Right lobe of liver (tissue), 6 donors: Measurements from ENCODE around the gene MATK. TPM values are rescaled to one million over a fixed set of nuclear protein-coding genes. Genes with fewer than 3 reads are reported as not detected.

Experiments used
- ATAC-seq, 4 donors: fragments of 200-7000 bp; cut with Tn5 transposase; one replicate each; pipeline ENCODE4 v1.9.1; 2020; ENCODE audit warnings: mild to moderate bottlenecking in 4 of 4, moderate library complexity in 4 of 4
- DNase-seq, 3 donors: peaks; one replicate each; pipeline ENCODE4 v3.0.0-alpha.2; 2020
- H3K27ac ChIP-seq, 3 donors: fragments of 200-600 bp; one replicate each; pipeline ENCODE4 v1.8.0; 2022
- H3K27me3 ChIP-seq, 2 donors: fragments of 200-600 bp; one replicate each; pipeline ENCODE4 v1.8.0; 2022
- H3K36me3 ChIP-seq, 4 donors: fragments of 200-600 bp; sonication (generic) in 1 of 4; one replicate each; pipeline versions ENCODE4 v1.5.1 to v1.8.0; 2017 to 2022; ENCODE audit warnings: control low read depth in 1 of 4
- H3K4me1 ChIP-seq, 4 donors: fragments of 200-600 bp; sonication (generic) in 1 of 4; one replicate each; pipeline versions ENCODE4 v1.5.1 to v1.8.0; 2017 to 2022; ENCODE audit warnings: control low read depth in 1 of 4
- H3K4me3 ChIP-seq, 3 donors: fragments of 200-600 bp; one replicate each; pipeline ENCODE4 v1.8.0; 2022
- H3K9me3 ChIP-seq, 4 donors: fragments of 200-600 bp; sonication (generic) in 1 of 4; one replicate each; pipeline versions ENCODE4 v1.5.1 to v1.8.0; 2017 to 2022; ENCODE audit warnings: control low read depth in 1 of 4
- POLR2A ChIP-seq: fragments of 450-650 bp; IDR thresholded peaks from one replicate; pipeline ENCODE4 v1.6.1; 2017; ENCODE audit warnings: antibody characterized with exemption, mild to moderate bottlenecking
- WGBS: methylation state at CpG from one replicate; pipeline ENCODE4 v1.1.6; 2018; ENCODE audit warnings: low coverage, low lambda C conversion rate; ENCODE audit not compliant: insufficient coverage; ENCODE audit errors: missing lambda C conversion rate; 5-methylcytosine and 5-hydroxymethylcytosine counted together
- intact Hi-C, 2 donors: fragments of 100-400 bp; cut with DNase I; formaldehyde crosslinking; loops; one replicate each; pipeline versions ENCODE4 v1.11.2 to v1.14.1; 2022
- total RNA-seq, 6 experiments: library from RNA; depleted of rRNA in 2 of 6; stranded (reverse); fragments of >200 nt in 2 of 6; fragmentation: NEBNext Ultra II Directional in 3 of 6; extraction: Animal tissue kit (Norgen Biotek cat#: 25700) in 3 of 6; gene quantifications; one replicate each; pipeline versions ENCODE4 v1.1.0 to v1.2.4, GENCODE V29; 2016 to 2023
- TF ChIP-seq, protein P1 (sequence below), 4 donors: fragments of 200-600 bp in 3 of 4; fragments of 450-650 bp in 1 of 4; IDR thresholded peaks; one replicate each; pipeline versions ENCODE4 v1.5.1 to v1.8.0; 2016 to 2022; ENCODE audit warnings: antibody characterized with exemption in 4 of 4, mild to moderate bottlenecking in 2 of 4
- donor health status: DM: no; HTN: yes; CAD: no.
- donor health status: DM: no; HTN: no; CAD: no.
- donor health status: DM: no; HTN: no; CAD: no.
- donor health status: DM: no; HTN: yes; CAD: no.
- donor health status: DM: no; HTN: yes; CAD: no.

Gene MATK
- total RNA-seq, 6 experiments from 2014 or later = 0.49 to 2.5 (median 0.90) TPM

DNA sequence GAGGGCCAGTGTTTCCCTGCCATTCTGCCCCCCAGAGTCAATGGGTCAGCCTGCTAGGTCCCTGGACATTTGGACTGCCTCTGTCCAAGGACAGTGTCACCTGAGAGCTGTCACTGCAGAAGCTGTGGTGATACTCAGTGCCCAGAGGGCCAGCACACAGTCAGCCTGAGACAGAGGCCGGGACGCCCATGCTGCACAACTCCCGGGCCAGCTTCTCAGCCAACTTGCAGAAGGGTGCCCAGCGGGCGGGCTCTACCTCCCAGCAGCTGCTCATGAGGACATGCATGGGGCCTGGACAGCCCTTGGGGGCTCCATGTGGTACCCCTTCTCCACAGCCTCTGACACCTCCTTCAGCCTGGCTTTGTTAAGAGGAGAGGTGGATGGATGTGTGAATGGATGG lies 10.3 kb downstream of the MATK start:
- no peak overlapping the region for H3K27ac ChIP-seq
- H3K9me3 ChIP-seq = no peaks in the 10 kb centered on the region
- DNase-seq = no peak
- 94% methylated on average over 5 of the region's 5 CpGs for WGBS
- no peaks in the 10 kb centered on the region for H3K27me3 ChIP-seq
- intact Hi-C loops = no loop called here
- TF ChIP-seq, protein P1, sequence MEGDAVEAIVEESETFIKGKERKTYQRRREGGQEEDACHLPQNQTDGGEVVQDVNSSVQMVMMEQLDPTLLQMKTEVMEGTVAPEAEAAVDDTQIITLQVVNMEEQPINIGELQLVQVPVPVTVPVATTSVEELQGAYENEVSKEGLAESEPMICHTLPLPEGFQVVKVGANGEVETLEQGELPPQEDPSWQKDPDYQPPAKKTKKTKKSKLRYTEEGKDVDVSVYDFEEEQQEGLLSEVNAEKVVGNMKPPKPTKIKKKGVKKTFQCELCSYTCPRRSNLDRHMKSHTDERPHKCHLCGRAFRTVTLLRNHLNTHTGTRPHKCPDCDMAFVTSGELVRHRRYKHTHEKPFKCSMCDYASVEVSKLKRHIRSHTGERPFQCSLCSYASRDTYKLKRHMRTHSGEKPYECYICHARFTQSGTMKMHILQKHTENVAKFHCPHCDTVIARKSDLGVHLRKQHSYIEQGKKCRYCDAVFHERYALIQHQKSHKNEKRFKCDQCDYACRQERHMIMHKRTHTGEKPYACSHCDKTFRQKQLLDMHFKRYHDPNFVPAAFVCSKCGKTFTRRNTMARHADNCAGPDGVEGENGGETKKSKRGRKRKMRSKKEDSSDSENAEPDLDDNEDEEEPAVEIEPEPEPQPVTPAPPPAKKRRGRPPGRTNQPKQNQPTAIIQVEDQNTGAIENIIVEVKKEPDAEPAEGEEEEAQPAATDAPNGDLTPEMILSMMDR (IDR thresholded peaks at IDR 0.05) = no peak
- no peak for TF ChIP-seq POLR2A
- H3K36me3 ChIP-seq = no peaks in the 10 kb centered on the region
- ATAC-seq = no peak
- H3K4me1 ChIP-seq = no peaks in the 10 kb centered on the region
- no peak overlapping the region for H3K4me3 ChIP-seq

DNA sequence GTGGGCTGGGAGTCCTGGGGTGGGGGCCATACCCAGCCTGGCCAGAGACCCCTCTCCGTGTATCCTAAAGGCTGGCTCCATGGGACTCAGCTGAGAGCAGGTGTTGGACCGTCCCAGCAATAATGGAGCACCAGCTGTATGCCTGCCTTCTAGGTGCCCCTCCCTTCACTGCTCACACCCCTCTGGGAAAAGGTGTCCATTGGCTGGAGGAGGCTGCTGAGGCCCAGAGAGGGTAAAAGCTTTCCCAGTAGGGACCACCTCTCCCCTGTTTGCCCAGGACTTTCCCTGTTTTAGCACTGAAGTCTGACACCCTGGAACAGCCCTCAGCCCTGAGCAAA lies 10.8 kb downstream of the MATK start:
- no CpG with 5 or more reads among the region's 2 CpGs for WGBS
- intact Hi-C loops = no loop called here
- Histone ChIP-seq H3K4me3 (no peak overlapping the region), H3K9me3 (no peaks in the 10 kb centered on the region), H3K27ac (no peak overlapping the region), H3K27me3 (no peaks in the 10 kb centered on the region), H3K4me1 (no peaks in the 10 kb centered on the region), H3K36me3 (no peaks in the 10 kb centered on the region)
- ATAC-seq = no peak
- DNase-seq = no peak
- TF ChIP-seq, protein P1 (IDR thresholded peaks at IDR 0.05) = no peak

DNA sequence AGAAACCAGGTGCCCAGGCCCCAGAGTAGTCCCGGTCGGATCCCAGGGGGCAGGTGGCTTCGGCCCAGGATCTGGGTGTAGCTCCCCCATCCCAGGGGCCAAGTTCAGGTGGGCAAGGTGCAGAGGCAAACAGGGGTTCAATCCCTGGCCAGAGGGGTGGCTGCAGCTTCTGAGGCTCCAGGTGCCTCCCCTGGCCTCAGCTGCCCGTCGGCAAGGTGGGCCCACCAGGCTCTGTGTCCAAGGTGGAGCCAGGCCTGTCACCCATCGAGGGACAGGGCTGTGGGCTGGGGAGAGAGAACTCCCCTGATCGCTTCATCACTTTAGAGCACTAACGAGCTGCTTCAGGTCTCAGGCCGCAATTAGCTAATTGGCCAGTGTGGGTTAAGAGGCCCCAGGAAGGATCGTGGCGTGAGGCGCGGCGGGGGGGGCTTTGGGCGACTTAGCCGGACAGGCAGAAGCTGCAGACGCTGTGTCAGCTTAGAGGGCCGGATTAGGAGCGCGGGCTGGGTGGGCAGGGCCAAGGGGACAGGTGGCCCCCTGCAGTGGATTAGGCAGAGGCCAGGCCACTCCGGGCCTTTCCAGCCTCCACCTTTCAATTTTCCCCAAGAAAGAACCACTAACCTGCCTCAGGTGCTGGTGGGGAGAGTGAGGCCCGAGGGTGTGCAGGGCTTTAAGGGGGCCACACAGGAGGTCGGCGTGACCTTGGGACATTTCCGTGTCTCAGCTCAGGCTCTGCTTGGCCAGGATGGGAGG lies 11.4 kb downstream of the MATK start:
- no peaks in the 10 kb centered on the region for H3K36me3 ChIP-seq
- 30% methylated on average over 2 of the region's 25 CpGs for WGBS
- H3K27ac ChIP-seq = no peak overlapping the region
- H3K27me3 ChIP-seq = no peaks in the 10 kb centered on the region
- no peak for DNase-seq
- no peak overlapping the region for H3K4me3 ChIP-seq
- intact Hi-C loops = no loop called here
- no peak for TF ChIP-seq POLR2A
- TF ChIP-seq, protein P1 (IDR thresholded peaks at IDR 0.05) = no peak
- H3K4me1 ChIP-seq = no peaks in the 10 kb centered on the region
- H3K9me3 ChIP-seq = no peaks in the 10 kb centered on the region
- ATAC-seq = no peak

DNA sequence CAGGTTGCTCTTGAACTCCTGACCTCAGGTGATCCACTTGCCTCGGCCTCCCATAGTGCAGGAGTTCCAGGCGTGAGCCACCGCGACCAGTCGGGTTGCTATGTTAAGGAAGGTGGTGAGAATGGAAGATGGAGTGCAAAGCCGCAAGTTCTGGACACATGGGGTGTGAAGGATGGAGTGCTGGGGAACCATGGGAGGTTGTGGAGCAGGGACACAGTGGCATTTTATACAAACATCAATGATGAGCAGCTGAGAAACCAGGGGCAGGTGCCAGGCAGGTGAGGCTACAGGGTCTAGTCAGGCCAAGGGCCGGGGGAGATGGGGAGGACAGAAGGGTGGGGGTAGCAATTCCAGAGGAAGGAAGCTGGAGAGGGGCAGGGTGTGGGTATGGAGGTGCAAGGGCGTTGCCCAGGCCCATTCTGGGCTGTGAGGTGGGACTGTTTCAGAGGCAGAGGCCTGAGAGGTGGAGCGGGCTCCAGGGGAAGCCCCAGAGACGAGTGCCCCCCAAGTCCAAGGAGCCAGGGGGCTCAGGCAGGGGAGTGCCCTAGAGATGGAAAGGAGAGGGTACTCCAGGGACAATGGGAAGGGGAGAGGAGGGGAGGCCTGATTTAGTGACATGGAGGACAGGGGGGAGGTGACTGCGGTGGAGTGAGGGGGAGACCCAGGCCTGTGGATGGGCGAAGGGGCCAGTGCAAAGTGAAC lies 12.2 kb downstream of the MATK start:
- H3K9me3 ChIP-seq = no peaks in the 10 kb centered on the region
- no peaks in the 10 kb centered on the region for H3K4me1 ChIP-seq
- WGBS = 71% methylated on average over 12 of the region's 12 CpGs
- intact Hi-C loops = no loop called here
- no peaks in the 10 kb centered on the region for H3K27me3 ChIP-seq
- no peak for DNase-seq
- no peak for ATAC-seq
- no peak overlapping the region for H3K27ac ChIP-seq
- TF ChIP-seq POLR2A = no peak
- TF ChIP-seq, protein P1 (IDR thresholded peaks at IDR 0.05) = no peak
- no peaks in the 10 kb centered on the region for H3K36me3 ChIP-seq
- H3K4me3 ChIP-seq = no peak overlapping the region
